Immature natural killer cell (primary cell): Measurements from ENCODE around the gene RFT1. TPM values are rescaled to one million over a fixed set of nuclear protein-coding genes. Genes with fewer than 3 reads are reported as not detected.

Source experiments
- DNase-seq, 3 donors: peaks; one replicate each; pipeline ENCODE4 v3.0.0; 2022; ENCODE audit warnings: mixed read lengths in 1 of 3
- H3K27ac Mint-ChIP-seq, 6 donors: one replicate each; pipeline ENCODE4 v1.8.0; 2020; ENCODE audit warnings: mixed read lengths in 6 of 6, mild to moderate bottlenecking in 5 of 6, inconsistent platforms in 4 of 6, moderate library complexity in 3 of 6
- H3K27me3 Mint-ChIP-seq, 3 donors: one replicate each; pipeline ENCODE4 v1.8.0; 2020 to 2021; ENCODE audit warnings: low read depth in 3 of 3, mild to moderate bottlenecking in 3 of 3, mixed read lengths in 3 of 3, moderate library complexity in 3 of 3, inconsistent platforms in 1 of 3
- H3K36me3 Mint-ChIP-seq, 3 donors: one replicate each; pipeline ENCODE4 v1.8.0; 2020; ENCODE audit warnings: mixed read lengths in 3 of 3, inconsistent platforms in 2 of 3, mild to moderate bottlenecking in 2 of 3
- H3K4me1 Mint-ChIP-seq, 2 donors: one replicate each; pipeline ENCODE4 v1.8.0; 2020; ENCODE audit warnings: inconsistent platforms in 2 of 2, mild to moderate bottlenecking in 2 of 2, mixed read lengths in 2 of 2, moderate library complexity in 1 of 2
- H3K4me3 Mint-ChIP-seq, 5 donors: one replicate each; pipeline ENCODE4 v1.8.0; 2020; ENCODE audit warnings: mild to moderate bottlenecking in 5 of 5, mixed read lengths in 5 of 5, inconsistent platforms in 3 of 5, moderate library complexity in 3 of 5
- H3K9me3 Mint-ChIP-seq, 6 donors: one replicate each; pipeline ENCODE4 v1.8.0; 2020; ENCODE audit warnings: mild to moderate bottlenecking in 6 of 6, mixed read lengths in 6 of 6, inconsistent platforms in 4 of 6, moderate library complexity in 3 of 6
- polyA plus RNA-seq, 3 donors: library from polyadenylated mRNA; unstranded; fragments of 300-500 nt; fragmentation: Illumina TruSeq; gene quantifications; one replicate each; pipeline ENCODE4 v1.2.3, GENCODE V29; 2021

Gene RFT1
- polyA plus RNA-seq, 3 donors from 2014 or later = 14.2 to 29.2 (median 21.7) TPM

DNA sequence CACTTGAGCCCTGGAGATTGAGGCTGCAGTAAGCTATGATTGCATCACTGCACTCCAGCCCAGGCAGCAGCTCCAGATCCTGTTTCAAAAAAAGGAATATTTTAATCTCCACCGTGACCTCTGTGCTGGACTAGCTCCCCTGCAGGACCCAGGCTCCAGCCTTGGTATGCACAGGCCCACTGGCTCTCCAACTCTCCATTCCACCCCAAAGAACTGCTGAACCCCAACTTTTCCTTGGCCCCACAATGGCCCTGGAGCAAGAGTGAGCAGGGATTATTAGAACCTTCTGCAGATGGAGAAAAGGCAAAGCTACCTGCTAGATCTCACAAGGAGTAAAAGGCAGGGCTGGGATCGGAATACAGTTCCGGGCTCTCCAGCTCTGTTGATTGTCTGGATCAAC is 51.6 kb downstream of the RFT1 start:
- H3K36me3 Mint-ChIP-seq = no peaks in the 10 kb centered on the region
- H3K27me3 Mint-ChIP-seq = peaks cover 0 to 1% (median 0%) of the 10 kb centered on the region in 3 donors
- H3K27ac Mint-ChIP-seq = no peak overlapping the region
- H3K9me3 Mint-ChIP-seq = no peaks in the 10 kb centered on the region
- no peak for DNase-seq
- no peaks in the 10 kb centered on the region for H3K4me1 Mint-ChIP-seq
- no peak overlapping the region for H3K4me3 Mint-ChIP-seq

DNA sequence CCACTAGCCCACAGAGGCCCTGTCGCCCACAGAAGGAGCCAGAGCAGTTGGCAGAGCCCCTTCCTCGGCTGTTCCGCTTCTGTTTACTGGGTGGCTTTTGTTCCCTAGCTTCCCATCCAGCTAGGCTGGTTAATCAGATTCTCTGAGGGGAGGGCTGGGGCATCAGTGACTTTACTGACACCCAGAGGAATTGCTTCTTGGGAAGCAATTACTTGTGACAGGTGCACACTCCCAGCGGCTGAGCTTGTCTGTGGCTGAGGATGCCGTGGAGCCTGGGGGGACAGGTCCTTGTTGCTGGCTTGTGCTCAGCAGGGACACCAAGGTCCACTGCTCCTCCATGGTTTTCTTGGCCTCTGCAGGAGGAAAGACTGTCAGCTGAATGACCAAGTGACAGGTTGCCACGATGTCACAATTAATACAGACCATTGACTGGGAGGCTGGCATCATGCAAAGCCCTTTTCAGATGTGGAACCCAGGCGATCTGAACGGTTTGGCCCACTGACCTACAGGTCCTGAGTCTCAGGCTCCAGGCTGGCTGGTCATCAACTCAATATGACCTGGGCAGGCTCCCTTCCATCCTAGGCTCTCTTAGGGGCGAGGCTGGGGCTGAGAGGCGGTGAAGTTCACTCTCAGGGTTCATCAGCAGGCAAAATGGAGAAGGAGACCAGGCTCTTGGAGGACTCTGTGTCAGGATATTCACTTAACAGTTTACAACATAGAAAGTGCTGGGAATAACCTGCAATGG is 52.6 kb downstream of the RFT1 start:
- no peaks in the 10 kb centered on the region for H3K9me3 Mint-ChIP-seq
- H3K4me1 Mint-ChIP-seq = peaks cover 7 to 9% of the 10 kb centered on the region in 2 donors
- H3K4me3 Mint-ChIP-seq = no peak overlapping the region
- H3K27ac Mint-ChIP-seq = no peak overlapping the region
- DNase-seq = no peak
- H3K27me3 Mint-ChIP-seq = peaks cover 0 to 5% (median 0%) of the 10 kb centered on the region in 3 donors
- H3K36me3 Mint-ChIP-seq = no peaks in the 10 kb centered on the region

DNA sequence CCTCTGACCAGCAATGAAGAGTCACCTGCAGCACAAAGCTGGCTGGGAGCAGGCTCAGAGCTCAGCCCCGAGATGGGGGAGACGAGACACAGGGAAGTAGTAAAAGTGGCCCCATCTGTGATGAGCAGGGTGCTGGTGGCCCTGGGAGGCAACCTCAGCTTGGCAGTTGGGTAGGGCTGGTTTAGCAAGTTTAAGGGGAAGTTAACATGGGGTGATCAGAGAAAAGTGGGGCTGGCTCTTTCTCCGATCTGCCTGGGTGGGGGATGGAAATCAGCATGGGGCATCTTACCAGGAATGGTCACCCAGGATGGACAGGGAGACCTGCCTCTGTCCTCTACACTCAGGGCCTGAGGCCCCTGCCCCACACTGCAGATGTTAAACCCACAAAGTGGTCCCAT is 54.5 kb downstream of the RFT1 start:
- H3K36me3 Mint-ChIP-seq = no peaks in the 10 kb centered on the region
- peaks cover 19% of the 10 kb centered on the region in 2 donors for H3K4me1 Mint-ChIP-seq
- H3K9me3 Mint-ChIP-seq = no peaks in the 10 kb centered on the region
- peak overlapping the region in 2 of 6 donors; percentile 35 to 65 for H3K27ac Mint-ChIP-seq
- peaks cover 0 to 7% (median 0%) of the 10 kb centered on the region in 3 donors for H3K27me3 Mint-ChIP-seq
- H3K4me3 Mint-ChIP-seq = no peak overlapping the region
- no peak for DNase-seq

DNA sequence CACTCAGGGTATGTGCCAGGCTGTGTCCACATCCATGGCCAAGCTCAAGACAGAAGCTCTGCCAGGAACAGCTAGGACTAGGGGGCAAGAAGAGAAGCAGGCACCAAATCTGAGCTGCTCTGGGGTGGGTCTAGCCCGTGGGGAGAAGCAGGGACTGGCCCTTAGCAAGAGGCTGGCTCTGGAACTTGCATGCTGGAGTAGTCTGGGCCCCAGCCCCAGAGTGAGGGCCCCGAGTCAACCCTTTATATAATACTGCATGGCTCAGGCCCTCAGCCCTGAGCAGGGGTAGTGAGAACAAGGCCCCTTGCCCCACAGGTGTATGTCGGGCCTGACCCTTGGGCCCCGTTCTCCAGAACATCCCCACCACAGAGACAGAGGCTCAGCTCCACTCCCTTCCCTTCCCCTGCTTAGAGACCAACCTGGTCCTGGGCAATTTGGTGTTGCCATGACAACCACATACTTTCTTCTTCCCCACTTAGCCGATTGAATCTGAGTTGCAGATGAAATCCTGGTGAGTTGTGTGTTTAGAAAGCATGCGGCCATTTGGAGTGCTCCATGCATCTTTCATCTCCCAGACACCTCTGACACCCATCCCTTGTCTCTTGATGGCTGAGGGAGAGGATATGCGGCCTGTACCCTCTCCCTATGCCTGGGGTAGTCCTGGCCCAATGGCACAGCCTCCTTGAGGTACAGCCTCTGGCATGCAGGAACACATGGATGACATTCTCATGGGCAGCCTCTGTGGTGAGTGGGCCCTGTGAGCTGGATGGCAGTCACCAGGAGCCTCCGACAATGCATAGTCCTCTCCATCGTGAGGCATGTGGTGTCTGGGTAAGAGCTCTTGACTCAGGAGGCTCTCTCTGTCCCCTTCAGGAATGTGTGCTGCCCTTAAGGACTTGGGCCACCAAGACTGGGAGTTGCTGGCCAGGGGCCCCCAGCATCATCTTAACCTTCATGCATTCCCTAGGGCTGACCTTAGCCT is 55.2 kb downstream of the RFT1 start:
- H3K4me1 Mint-ChIP-seq = peaks cover 19% of the 10 kb centered on the region in 2 donors
- DNase-seq = no peak
- no peaks in the 10 kb centered on the region for H3K9me3 Mint-ChIP-seq
- H3K4me3 Mint-ChIP-seq = peak overlapping the region in 1 of 5 donors; percentile 79
- H3K27ac Mint-ChIP-seq = peak overlapping the region in 5 of 6 donors; percentile 21 to 78 (median 69)
- H3K27me3 Mint-ChIP-seq = peaks cover 0 to 7% (median 0%) of the 10 kb centered on the region in 3 donors
- H3K36me3 Mint-ChIP-seq = no peaks in the 10 kb centered on the region

DNA sequence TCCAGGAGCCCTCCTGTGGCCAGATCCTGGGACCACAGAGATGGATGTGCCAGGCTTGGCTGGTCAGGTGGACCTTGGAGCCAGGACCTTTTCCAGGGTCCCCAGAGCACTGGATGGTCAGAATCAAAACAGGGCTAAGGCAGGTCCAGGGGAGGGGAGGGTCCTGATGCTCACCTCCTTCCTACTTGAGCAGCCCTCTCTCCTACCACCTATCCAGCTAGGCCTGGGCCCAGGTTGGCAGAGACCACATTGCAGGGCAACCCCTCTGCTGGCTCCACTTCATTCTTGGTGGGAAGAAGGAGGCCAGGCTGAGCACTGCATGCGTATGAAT is 55.9 kb downstream of the RFT1 start:
- DNase-seq = no peak
- Mint-ChIP-seq H3K9me3 (no peaks in the 10 kb centered on the region), H3K4me1 (peaks cover 19% of the 10 kb centered on the region in 2 donors), H3K36me3 (no peaks in the 10 kb centered on the region), H3K27me3 (peaks cover 0 to 7% (median 0%) of the 10 kb centered on the region in 3 donors), H3K27ac (peak overlapping the region; percentile 43 to 90 (median 74)), H3K4me3 (peak overlapping the region in 4 of 5 donors; percentile 7 to 79 (median 74))

DNA sequence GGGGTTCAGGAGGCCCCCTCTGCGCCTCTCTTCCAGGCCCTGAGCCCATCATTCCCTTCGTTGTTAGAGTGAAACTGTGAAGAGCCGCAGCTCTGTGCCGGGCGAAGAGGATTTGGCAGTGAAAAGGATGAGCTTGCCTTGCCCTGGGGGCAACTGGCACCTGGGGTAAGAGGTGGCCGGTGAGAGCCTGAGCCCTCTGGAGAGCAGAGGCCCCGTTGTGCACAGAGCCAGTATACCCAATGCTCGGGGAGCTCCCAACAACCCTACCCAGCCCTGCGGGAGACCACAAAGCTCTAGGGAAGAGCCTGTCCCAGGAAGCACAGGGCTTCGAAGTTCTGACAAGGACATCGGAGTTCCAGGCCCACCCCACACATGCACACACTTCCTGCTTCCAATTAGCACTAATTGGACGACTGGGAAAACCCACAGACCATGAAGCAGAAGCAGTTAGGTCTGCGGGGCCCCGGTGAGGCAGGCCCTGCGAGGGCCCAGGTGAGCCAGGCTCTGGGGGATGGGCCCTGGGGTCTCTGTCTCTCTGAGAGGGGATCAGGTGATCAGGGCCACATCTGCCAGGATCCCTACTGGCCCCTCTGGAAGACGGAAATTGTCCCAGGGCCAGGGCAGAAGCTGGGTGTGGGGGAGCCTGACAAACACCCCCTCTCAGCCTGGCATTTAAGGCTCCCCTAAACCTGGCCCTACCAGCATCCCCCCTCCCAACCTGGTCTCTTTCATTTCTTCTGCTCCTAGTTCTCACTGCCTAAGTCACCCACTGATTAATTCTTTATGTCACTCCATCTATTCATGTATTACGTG is 56.5 kb downstream of the RFT1 start:
- DNase-seq = no peak
- H3K27me3 Mint-ChIP-seq = peaks cover 0 to 9% (median 0%) of the 10 kb centered on the region in 3 donors
- H3K9me3 Mint-ChIP-seq = no peaks in the 10 kb centered on the region
- peaks cover 19% of the 10 kb centered on the region in 2 donors for H3K4me1 Mint-ChIP-seq
- peak overlapping the region; percentile 89 to 94 (median 94) for H3K27ac Mint-ChIP-seq
- H3K36me3 Mint-ChIP-seq = no peaks in the 10 kb centered on the region
- peak overlapping the region; percentile 89 to 94 (median 92) for H3K4me3 Mint-ChIP-seq

DNA sequence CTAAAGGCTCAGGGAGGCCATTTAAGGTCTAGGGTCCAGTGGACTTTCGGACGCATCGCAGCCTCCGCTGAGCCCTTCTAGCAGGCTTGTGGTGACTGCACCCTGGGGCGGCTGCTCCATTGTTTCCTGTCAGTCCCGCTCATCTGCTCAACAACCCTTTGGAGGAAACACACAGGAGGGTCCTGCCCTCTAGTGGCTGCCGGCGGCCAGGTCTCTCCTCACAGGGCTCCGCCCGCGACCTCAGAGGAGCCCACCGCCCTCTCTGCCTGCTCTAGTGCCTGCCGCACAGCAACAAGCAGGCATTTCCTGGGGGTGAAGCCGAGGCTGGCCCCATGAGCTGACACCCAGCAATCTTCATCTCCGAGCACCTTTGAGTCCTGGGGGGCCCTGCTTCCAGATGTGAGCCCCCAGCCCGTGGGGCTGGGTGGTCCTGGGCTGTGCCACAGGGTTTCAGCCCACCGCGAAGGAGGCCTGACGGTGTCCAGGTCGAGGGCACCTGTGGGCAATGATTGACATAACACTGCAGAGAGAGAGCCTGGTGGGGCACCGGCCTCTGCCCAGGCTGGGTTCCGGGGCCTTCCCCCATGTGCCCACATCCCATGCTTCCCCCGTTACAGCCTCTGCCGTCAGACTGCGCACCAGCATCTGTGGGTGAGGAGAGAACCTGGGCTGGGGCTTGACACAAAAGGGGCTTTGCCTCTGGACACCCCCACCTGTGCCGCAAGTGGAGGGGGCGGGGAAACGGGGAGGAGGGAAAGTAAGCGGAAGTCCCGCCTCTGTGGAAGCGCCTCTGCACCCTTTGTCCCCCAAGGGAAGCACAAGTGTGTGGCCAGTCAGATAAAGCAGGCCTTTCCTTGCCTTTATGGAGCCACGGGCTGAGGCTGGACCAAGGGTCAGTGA is 57.3 kb downstream of the RFT1 start:
- Mint-ChIP-seq H3K4me1 (peaks cover 19% of the 10 kb centered on the region in 2 donors), H3K36me3 (no peaks in the 10 kb centered on the region), H3K4me3 (peak overlapping the region; percentile 89 to 94 (median 92)), H3K9me3 (no peaks in the 10 kb centered on the region), H3K27ac (peak overlapping the region; percentile 89 to 94 (median 94)), H3K27me3 (peaks cover 0 to 9% (median 0%) of the 10 kb centered on the region in 3 donors)
- DNase-seq = peak; percentile 82 to 85 (median 84)

DNA sequence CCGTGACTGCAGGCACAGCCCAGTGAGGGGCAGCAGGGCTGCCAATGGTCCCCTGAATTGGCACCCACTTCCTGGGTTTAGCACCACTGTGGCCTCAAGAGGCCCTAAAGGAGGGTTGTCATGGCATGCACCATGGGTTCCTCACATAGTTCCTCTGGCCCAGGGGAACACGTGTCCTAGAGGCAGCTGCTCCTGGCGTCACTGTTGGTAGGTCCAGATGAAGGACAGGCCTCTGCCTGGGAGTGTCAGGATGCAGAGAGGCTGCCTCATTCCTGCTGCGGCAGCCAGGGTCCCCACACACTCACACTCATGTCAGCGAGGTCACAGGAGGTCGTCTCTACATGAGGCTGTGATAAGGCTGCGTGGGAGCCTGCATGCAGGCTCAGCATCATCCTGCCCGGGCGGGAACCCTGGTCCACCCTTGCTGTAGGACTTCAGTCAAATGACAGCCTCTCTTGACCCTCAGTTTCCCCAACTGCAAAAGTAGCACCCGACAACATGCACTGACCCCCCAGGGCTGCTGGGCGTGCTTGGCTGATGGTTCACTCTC is 58.3 kb downstream of the RFT1 start:
- peaks cover 0 to 7% (median 5%) of the 10 kb centered on the region in 3 donors for H3K27me3 Mint-ChIP-seq
- peak overlapping the region; percentile 89 to 94 (median 94) for H3K27ac Mint-ChIP-seq
- no peaks in the 10 kb centered on the region for H3K36me3 Mint-ChIP-seq
- H3K4me1 Mint-ChIP-seq = peaks cover 19% of the 10 kb centered on the region in 2 donors
- peak overlapping the region; percentile 89 to 94 (median 92) for H3K4me3 Mint-ChIP-seq
- no peaks in the 10 kb centered on the region for H3K9me3 Mint-ChIP-seq
- peak in 1 of 3 donors; percentile 3 for DNase-seq

DNA sequence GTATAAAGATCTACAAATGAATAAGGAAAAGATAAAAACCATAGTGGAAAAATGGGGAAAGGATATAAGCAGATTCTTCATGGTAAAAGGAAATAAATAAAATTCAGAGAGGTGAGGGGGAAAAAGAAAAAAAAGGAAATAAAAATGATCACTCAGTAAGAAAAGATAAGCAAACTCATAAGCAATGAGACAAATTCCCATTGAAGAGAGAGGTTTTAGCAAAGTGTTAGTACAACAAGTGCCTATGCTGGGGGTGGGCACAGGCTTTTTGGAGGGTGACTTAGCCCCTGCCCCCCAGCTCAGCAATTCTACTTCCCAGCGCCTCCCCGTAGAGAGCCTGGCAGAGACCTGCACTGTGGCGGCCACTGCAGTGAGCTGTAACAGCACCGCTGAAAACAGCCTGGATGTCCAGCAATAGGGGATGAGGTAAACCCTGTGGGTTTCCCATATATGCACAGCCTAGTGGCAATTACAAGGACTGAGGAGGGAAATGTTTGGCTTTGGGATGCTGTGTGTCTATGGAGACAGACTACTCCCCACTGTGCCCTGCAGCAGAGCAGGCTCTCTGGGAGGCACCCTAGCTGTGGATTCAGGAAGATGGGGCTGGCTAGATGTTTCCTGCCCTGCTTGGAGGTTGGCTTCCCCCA is 60.7 kb downstream of the RFT1 start:
- H3K36me3 Mint-ChIP-seq = no peaks in the 10 kb centered on the region
- H3K27ac Mint-ChIP-seq = no peak overlapping the region
- no peaks in the 10 kb centered on the region for H3K9me3 Mint-ChIP-seq
- no peak overlapping the region for H3K4me3 Mint-ChIP-seq
- no peak for DNase-seq
- peaks cover 19% of the 10 kb centered on the region in 2 donors for H3K4me1 Mint-ChIP-seq
- H3K27me3 Mint-ChIP-seq = peaks cover 6 to 9% (median 7%) of the 10 kb centered on the region in 3 donors

DNA sequence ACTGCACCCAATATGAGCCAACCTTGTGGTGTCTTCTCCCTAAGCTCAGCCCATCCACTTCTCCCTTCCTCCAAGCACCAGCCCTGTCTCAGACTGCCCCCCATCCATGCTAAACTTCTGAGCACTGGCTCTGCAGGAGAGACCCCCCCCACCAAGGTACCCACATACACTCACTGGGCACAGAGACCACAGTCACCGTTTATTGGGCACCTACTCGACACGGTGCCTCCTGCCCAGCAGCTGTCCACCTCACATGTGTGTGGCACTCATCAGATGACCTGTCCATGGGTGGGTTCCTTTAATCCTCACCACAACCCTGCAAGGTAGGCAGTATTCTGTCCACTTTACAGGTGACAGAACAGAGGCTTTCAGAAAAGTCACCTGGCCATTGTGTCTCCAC is 62.1 kb downstream of the RFT1 start:
- peaks cover 6 to 10% (median 6%) of the 10 kb centered on the region in 3 donors for H3K27me3 Mint-ChIP-seq
- DNase-seq = no peak
- H3K4me3 Mint-ChIP-seq = no peak overlapping the region
- H3K9me3 Mint-ChIP-seq = no peaks in the 10 kb centered on the region
- H3K36me3 Mint-ChIP-seq = no peaks in the 10 kb centered on the region
- no peak overlapping the region for H3K27ac Mint-ChIP-seq
- peaks cover 15 to 16% of the 10 kb centered on the region in 2 donors for H3K4me1 Mint-ChIP-seq

DNA sequence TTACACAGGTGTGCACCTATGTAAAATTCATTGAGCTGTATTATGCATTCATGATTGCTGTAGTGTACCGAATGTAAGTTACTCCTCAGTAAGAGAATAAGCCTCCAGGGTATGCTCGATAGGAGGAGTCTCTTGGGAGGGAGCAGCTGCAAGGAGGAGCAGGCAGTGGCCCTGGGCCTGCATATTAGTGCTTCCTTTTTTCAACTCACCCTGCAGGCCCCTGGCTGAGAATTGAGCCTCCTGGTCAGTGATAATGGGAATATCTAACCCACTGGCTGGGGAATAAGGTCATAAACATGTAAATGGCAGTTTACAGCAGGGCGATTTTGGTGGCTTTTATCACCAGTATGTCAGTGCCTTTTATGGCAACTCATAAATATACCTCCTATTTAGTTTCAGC is 62.7 kb downstream of the RFT1 start:
- H3K27ac Mint-ChIP-seq = no peak overlapping the region
- H3K4me1 Mint-ChIP-seq = peaks cover 9 to 11% of the 10 kb centered on the region in 2 donors
- peaks cover 3 to 14% (median 6%) of the 10 kb centered on the region in 3 donors for H3K27me3 Mint-ChIP-seq
- H3K9me3 Mint-ChIP-seq = no peaks in the 10 kb centered on the region
- no peaks in the 10 kb centered on the region for H3K36me3 Mint-ChIP-seq
- H3K4me3 Mint-ChIP-seq = no peak overlapping the region
- DNase-seq = no peak
